Measurements from ENCODE around the gene CDC42.

DNA sequence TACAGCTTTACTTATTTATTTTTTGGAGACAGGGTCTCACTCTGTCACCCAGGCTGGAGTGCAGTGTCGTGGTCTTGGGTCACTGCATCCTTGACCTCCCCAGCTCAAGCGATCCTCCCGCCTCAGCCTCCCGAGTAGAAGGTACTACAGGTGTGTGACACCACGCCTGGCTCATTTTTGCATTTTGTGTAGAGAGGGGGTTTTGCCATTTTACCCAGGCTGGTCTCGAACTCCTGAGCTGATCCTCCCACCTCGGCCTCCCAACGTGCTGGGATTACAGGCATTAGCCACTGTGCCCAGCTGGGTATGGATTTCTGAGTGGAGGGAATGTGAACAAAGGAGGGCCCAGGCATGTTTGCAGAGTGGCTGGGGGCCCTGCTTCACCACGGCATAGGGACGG is 46.2 kb downstream of the CDC42 start:
- TF ChIP-seq, protein P1, sequence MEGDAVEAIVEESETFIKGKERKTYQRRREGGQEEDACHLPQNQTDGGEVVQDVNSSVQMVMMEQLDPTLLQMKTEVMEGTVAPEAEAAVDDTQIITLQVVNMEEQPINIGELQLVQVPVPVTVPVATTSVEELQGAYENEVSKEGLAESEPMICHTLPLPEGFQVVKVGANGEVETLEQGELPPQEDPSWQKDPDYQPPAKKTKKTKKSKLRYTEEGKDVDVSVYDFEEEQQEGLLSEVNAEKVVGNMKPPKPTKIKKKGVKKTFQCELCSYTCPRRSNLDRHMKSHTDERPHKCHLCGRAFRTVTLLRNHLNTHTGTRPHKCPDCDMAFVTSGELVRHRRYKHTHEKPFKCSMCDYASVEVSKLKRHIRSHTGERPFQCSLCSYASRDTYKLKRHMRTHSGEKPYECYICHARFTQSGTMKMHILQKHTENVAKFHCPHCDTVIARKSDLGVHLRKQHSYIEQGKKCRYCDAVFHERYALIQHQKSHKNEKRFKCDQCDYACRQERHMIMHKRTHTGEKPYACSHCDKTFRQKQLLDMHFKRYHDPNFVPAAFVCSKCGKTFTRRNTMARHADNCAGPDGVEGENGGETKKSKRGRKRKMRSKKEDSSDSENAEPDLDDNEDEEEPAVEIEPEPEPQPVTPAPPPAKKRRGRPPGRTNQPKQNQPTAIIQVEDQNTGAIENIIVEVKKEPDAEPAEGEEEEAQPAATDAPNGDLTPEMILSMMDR (IDR thresholded peaks at IDR 0.05; ENCODE audit: poor library complexity) = no peak
- no peak for TF ChIP-seq EZH2phosphoT487 (IDR thresholded peaks at IDR 0.05; ENCODE audit: low read depth, severe bottlenecking, unreplicated experiment)

All from hepatocyte (in vitro differentiated cells).